GM12801 (cell line): Measurements from ENCODE around the gene BBS12.

Experiments
- CTCF ChIP-seq: IDR thresholded peaks from one replicate; pipeline ENCODE4 v1.5.1; 2011; ENCODE audit warnings: control low read depth; ENCODE audit not compliant: insufficient read length; ENCODE audit errors: extremely low read depth

The BBS12 gene

DNA sequence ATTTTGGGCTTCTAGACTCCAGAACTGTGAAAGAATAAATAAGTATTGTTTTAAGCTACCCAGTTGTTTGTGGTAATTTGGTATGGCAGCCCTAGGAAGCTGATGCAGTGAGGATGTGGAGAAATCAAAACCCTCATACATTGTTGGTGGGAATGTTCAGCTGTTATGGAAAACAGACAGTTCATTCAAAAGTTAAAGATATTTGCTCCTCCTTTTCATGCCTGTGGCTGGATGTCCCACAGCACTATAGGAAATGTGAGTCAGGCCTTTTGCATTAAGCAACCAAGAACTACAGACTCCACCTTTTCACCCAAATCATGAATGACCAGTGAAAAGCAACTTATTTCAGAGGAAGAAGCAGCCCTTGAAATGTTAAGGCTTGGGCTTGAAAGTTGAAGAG, 6.7 kb downstream of the BBS12 start:
- no peak for TF ChIP-seq CTCF

GRCh38 chr4:122742933-122743829, 10.7 kb downstream of the BBS12 start:
- TF ChIP-seq CTCF: no peak

- TF ChIP-seq CTCF: no peak
Measured at GRCh38 chr4:122744229-122744628, 11.7 kb downstream of the BBS12 start.

- TF ChIP-seq CTCF: no peak
Measured at GRCh38 chr4:122746485-122746965, 14.0 kb downstream of the BBS12 start.

DNA sequence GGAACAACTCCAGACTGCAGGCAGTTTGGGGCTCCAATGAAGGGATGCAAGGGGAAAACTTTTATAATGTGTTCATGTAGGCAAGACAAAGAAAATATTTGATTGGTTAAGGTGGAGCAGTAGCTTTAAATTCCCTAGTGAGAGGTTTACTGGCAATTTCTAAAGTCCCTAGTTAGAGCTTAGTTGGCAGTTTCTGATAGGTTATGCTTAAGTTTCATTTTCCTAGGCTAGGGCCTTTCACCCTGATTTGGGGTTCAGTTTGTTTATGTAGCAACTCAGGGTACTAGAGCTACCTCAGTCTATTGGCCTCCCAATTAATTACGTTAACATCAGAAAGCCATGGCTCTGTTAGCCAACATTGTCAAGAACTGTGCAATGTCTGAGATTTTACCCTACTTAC, 14.6 kb downstream of the BBS12 start:
- no peak for TF ChIP-seq CTCF

- TF ChIP-seq CTCF: no peak
Measured at GRCh38 chr4:122747883-122748282, 15.4 kb downstream of the BBS12 start.

GRCh38 chr4:122749704-122750454, 17.4 kb downstream of the BBS12 start:
- no peak for TF ChIP-seq CTCF
